ENCODE results near the gene IL33.

- TF ChIP-seq, protein P1, sequence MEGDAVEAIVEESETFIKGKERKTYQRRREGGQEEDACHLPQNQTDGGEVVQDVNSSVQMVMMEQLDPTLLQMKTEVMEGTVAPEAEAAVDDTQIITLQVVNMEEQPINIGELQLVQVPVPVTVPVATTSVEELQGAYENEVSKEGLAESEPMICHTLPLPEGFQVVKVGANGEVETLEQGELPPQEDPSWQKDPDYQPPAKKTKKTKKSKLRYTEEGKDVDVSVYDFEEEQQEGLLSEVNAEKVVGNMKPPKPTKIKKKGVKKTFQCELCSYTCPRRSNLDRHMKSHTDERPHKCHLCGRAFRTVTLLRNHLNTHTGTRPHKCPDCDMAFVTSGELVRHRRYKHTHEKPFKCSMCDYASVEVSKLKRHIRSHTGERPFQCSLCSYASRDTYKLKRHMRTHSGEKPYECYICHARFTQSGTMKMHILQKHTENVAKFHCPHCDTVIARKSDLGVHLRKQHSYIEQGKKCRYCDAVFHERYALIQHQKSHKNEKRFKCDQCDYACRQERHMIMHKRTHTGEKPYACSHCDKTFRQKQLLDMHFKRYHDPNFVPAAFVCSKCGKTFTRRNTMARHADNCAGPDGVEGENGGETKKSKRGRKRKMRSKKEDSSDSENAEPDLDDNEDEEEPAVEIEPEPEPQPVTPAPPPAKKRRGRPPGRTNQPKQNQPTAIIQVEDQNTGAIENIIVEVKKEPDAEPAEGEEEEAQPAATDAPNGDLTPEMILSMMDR (conservative IDR thresholded peaks at IDR 0.05; ENCODE audit: low read depth in 2 of 2), result no peak
- no peak for TF ChIP-seq POLR2AphosphoS5 (IDR thresholded peaks at IDR 0.05; ENCODE audit: low read depth)
- no peak for TF ChIP-seq EZH2 (IDR thresholded peaks at IDR 0.05; ENCODE audit: low read depth, unreplicated experiment)
- TF ChIP-seq, protein P2, sequence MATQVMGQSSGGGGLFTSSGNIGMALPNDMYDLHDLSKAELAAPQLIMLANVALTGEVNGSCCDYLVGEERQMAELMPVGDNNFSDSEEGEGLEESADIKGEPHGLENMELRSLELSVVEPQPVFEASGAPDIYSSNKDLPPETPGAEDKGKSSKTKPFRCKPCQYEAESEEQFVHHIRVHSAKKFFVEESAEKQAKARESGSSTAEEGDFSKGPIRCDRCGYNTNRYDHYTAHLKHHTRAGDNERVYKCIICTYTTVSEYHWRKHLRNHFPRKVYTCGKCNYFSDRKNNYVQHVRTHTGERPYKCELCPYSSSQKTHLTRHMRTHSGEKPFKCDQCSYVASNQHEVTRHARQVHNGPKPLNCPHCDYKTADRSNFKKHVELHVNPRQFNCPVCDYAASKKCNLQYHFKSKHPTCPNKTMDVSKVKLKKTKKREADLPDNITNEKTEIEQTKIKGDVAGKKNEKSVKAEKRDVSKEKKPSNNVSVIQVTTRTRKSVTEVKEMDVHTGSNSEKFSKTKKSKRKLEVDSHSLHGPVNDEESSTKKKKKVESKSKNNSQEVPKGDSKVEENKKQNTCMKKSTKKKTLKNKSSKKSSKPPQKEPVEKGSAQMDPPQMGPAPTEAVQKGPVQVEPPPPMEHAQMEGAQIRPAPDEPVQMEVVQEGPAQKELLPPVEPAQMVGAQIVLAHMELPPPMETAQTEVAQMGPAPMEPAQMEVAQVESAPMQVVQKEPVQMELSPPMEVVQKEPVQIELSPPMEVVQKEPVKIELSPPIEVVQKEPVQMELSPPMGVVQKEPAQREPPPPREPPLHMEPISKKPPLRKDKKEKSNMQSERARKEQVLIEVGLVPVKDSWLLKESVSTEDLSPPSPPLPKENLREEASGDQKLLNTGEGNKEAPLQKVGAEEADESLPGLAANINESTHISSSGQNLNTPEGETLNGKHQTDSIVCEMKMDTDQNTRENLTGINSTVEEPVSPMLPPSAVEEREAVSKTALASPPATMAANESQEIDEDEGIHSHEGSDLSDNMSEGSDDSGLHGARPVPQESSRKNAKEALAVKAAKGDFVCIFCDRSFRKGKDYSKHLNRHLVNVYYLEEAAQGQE (IDR thresholded peaks at IDR 0.05; ENCODE audit: unreplicated experiment), result no peak
- TF ChIP-seq, protein P3, sequence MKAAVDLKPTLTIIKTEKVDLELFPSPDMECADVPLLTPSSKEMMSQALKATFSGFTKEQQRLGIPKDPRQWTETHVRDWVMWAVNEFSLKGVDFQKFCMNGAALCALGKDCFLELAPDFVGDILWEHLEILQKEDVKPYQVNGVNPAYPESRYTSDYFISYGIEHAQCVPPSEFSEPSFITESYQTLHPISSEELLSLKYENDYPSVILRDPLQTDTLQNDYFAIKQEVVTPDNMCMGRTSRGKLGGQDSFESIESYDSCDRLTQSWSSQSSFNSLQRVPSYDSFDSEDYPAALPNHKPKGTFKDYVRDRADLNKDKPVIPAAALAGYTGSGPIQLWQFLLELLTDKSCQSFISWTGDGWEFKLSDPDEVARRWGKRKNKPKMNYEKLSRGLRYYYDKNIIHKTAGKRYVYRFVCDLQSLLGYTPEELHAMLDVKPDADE (IDR thresholded peaks at IDR 0.05), result no peak
- TF ChIP-seq JUNB (IDR thresholded peaks at IDR 0.05; ENCODE audit: unreplicated experiment), result no peak
- no peak for TF ChIP-seq EZH2phosphoT487 (IDR thresholded peaks at IDR 0.05; ENCODE audit: unreplicated experiment)
- no peak for TF ChIP-seq NANOG (IDR thresholded peaks at IDR 0.05; ENCODE audit: borderline replicate concordance)
- no peak for TF ChIP-seq STAT1 (IDR thresholded peaks at IDR 0.05; ENCODE audit: unreplicated experiment)
- TF ChIP-seq CREB1 (CRISPR knock-in tag; IDR thresholded peaks at IDR 0.05; ENCODE audit: low read depth), result no peak
- no peak for TF ChIP-seq ZNF462 (CRISPR knock-in tag; IDR thresholded peaks at IDR 0.05)
Measured at GRCh38 chr9:6219981-6220380, 4.4 kb downstream of the IL33 start.

Measured in GM23338 (cell line).